Kidney capillary endothelial cell (primary cell): ENCODE data around the gene TSSC4.
"Not testable (repeated sequence)": the region's sequence is repeated elsewhere in the genome, so short reads cannot be mapped to it uniquely, and the experiment has no call there.

Experiments used
- DNase-seq: peaks from one replicate; pipeline ENCODE4 v3.0.0-alpha.2; 2018; ENCODE audit warnings: low spot score

The TSSC4 gene

DNA sequence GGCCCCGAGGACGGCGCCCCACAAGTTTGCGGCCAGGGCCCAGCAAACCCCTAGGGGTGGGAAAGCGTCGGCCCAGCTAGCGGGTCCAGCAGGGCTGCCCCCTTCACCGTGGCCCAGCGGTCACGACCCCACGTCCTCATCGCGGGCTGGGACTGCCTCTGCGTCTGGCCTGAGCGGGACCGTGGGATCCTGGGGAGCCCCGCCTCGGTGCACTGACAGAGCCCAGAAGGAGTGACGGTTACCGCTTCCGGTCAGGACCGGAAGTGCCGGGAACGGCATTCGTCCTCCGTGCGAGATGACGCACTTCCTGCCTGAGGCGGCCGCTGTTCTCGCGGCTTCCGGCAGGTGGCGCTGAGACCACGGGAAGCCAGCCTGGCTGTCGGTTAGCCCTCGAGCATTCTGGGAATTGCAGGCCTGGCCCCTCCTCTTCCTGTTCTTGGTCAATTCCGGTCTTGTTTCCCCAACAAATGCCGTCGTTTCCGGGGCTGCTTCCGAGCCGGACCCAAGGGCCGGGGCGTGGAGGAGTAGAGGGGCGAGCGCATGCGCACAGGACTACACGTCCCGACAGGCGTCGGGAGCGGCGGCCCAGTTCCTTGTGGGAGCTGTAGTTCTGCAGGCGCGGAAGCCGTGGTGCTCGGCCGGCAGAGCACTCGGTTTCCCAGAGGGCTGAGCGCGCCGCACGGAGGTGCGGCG, at the start of gene TSSC4:
TSS of gene TSSC4 (plus strand) at position 682 of the 693 bp plus-strand sequence. CDS start 1,884 bp downstream, outside the sequence.
- DNase-seq: peak; percentile 99

DNA sequence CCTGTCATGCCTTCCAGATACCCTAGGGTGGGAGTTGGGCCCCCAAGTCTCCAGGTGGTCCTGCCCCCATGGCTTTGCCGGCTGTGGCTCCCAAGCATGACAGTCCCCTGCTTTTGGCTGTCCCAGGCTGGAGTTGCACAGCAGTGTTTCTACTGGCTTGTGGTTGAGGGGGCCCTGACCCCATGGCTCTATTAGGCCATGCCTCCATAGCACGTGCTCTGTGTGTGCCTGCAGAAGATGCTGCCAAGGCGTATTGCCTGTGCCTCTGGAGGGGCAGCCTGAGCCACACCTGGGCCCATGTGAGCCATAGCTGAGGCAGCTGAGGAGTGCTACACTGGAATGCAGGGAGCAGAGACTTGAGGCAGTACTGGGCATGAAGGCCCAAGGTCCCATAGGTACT, 48.8 kb upstream of the TSSC4 start:
- DNase-seq: no peak

DNA sequence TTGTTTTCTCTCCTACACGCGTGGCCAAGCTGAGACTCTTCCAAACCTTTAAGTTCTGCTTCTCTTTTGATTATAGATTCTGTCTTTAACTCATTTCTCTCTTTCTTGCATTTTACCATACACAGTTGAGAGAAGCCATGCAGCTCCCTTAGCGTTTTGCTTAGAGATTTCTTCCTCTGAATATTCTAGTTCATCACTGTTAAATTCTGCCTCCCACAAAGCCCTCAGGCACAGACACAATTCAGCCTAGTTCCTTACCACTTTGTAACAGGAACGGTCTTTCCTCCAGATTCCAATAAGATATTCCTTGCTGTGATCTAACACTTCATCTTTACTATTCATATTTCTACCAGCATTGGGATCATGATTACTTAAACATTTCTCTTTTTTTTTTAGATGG, 48.1 kb upstream of the TSSC4 start:
- DNase-seq: no peak

DNA sequence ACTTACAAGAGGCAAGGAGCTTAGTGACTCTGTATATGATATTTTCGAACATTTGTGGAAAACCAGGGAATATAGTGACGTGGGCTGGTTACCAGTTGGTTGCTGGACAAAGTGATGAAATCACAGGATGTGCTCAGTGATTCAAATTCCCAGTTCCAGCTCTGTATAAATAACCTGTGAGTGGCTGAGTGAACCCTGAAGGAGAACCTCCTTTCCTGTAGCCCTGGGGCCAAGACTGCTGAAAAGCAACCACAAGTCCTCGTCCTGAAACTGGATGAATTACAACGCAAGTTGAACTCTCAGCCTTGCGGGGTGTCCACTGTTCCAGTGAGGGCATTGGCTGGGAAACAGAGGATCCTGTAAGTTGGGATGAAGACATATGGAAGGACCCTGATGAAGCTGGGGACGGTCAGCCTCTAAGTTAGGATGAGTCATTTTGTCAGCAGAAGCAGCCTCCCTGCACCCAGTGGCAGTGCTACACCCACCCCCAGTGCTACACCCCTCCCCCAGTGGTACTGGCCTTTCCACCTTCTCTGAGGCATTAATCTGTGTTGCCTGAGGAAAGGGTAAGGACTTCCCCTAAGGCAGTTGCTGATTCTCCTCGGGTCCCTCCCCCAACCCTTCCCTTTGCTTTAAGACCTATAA, 45.4 kb upstream of the TSSC4 start:
- no peak for DNase-seq

DNA sequence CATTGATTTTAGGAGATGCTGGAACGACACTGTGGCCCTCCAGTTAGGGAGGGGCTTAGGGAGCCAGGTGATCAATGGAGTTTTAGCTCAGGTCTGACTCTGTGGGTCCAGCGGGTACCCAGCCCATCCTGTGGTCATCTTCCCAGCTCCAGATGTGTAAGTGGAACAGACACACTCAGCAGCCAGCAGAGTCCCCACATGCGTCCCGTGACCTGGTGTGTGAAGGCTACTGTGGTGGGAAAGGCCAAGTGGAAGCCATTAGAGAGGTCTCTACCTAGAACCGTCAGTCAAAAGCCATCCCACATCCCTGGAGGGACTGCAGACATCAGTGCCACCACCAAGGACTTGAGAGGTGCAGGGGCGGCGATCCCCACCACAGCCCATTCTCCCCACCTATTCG, 43.3 kb upstream of the TSSC4 start:
- DNase-seq: no peak

DNA sequence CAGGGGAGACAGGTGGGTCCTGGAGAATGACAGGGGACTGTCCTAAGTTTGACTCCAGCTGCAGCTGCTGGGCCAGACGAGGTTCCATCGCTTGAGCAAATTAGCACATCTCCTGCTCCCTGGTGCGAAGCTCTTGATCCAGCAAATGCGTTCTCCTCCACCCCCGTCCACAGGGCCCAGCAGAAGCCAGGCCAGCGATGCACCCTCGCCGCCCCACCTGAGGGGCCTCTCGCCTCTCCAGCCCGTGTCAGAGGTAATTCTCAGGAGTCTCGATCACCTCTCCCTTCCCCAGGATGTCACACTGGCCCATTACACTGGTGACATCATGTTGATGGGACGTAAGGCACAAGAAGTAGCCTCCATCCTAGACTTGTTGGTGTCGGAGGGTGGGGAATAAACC, 42.9 kb upstream of the TSSC4 start:
- DNase-seq: not testable (repeated sequence)

DNA sequence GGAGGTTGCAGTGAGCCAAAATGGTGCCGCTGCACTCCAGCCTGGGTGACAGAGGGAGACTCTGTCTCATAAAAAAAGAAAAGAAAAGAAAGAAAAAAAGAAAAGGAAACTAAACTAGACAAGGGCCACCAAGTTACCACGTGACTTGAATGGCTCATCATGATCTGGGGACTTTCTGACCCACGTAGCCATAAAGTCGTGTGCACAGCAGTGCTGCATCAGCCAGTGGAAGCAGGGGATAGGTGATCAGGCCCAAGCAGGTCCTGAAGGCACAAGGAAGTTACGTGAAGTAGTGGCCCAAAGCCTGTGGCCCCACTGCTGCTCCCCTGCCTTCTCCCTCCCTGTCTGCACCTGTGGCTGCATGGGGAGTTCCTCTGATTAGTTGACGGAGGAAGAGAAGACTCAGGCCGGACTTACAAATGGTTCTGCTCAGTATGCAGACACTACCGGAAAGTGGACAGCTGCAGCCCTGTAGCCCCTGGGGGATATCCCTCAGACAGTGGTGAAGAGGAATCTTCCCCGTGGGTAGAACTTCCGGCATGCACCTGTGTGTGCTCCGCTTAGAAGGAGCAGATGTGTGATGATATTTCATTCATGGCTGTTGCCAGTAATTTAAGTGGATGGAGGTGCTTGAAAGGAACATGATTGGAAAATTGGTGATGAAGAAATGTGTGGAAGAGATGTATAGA, 41.7 kb upstream of the TSSC4 start:
- no peak for DNase-seq

DNA sequence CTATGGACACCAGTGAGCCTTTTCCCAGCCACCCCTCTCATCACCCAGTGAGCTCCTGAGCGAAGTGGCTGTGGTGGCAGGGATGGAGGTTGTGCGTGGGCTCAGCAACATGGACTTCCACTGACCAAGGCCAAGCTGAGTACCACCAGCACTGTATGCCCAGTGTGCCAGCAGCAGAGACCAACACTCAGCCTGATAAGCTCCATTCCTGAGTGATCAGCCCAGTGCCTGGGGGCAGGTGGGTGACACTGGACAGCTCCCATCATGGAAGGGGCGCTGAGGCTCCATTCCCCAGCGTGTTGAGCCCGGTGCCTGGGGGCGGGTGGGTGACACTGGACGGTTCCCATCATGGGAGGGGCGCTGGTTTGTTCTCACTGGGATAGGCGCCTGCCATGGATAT, 41.0 kb upstream of the TSSC4 start:
- DNase-seq: no peak

DNA sequence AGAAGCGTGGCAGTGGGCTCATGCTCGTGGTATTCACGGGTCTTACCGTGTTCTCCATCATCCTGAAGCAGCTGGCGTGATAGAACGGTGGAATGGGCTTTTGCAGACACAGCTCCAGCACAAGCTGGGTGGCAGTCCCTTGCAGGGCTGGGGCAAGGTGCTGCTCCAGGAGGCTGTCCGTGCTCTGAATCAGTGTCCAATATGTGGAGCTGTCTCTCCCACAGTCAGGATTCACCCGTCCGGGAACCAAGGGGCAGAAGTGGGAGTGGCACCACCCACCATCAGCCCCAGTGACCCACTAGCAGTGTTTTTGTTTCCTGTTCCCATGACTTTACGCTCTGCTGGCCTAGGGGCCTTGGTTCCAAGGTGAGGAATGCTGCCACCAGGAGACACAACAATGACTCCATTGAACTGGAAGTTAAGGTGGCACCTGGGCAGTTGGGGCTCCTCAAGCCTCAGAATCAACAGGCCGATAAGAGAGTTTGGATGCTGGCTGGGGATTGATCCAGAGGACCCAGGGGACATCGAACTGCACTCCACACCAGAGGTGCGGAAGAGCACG, 40.4 kb upstream of the TSSC4 start:
- no peak for DNase-seq

DNA sequence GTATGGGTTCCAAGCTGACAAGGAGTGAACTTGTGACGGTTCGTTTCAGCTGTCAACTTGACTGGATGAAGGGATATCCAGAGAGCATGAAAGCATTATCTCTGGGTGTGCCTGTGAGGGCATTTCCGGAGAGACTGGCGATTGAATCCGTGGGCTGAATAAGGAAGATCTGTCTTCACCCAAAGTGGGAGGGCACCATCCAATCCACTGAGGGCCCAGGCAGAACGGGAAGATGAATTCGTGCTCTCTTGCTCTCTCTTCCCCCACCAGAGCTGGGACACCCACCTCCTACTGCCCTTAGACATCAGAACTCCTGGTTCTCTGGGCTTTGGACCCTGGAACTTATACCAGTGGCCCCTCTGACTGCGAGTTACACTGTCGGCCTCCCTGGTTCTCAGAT, 39.0 kb upstream of the TSSC4 start:
- no peak for DNase-seq

DNA sequence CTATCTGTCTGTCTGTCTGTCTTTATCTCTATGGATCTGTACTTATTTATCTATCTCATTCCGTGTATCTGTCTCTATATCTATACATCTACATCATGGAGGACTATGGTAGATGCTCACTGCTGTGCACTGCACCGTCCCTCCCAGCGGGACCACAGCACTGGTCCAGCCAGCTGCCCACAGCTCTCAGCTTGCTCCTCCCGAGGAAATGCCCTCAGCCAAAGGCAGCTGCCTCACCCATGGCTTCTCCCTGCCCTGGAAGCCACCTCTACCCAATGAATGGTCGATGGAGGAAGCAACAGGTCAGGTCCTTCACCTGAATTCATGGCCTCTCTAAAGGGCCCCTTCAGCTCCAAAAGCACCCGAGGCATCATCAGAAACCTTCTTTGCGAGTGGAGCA, 38.1 kb upstream of the TSSC4 start:
- no peak for DNase-seq

DNA sequence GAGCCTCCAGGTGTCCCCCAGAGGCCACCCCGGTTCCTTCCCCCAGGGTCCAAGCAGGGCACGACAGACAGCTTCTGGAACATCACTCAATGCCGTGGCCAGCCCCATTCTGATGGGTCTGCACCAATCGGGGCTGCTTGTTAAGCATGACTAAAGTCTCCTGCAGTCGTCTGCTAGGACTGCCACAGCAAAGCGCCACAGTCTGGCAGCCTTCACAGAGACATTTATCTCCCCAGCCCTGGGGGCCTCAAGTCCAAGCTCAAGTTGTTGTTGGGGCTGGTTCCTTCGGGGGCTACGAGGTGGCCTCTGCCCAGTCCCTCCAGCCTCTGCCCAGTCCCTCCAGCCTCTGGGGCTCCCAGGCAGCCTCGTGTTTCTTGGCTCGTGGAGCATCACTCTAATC, 37.4 kb upstream of the TSSC4 start:
- no peak for DNase-seq

DNA sequence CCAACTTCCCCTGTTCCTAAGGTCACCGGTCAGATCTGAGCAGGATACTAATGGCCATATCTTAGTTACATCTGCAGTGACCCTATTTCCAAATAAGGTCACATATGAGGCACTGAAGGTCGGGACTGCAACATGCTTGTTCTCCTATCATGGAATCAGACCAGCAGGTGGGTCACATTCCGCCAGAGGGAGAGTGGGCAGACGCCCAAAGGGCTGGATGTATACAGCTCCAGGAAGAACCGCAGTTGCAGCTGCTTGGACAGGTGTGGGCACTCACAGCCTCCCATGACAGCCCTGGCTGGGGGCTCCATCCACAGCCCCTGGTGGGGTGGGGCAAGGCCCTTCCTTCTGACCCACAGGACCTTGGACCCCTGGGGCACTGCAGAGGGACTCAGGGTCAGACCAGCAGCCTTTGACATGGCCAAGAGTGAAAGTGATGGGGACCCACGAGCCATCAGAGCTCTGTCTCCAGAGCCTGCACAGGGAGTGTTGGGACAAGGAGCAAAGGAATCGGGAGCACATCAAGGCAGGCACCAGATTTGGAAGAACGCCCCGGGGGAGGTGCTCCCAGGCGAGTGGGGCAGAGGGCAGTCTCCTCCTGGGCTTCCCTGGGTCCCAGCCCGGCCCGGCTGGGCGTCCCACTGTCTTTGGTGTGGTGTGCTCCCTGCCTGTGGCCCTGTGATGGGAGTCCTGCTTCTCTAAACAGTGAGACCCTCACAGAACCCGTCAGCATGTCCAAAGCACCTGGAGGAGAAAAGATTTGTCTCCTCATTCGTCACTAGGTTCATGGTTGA, 36.8 kb upstream of the TSSC4 start:
- no peak for DNase-seq

DNA sequence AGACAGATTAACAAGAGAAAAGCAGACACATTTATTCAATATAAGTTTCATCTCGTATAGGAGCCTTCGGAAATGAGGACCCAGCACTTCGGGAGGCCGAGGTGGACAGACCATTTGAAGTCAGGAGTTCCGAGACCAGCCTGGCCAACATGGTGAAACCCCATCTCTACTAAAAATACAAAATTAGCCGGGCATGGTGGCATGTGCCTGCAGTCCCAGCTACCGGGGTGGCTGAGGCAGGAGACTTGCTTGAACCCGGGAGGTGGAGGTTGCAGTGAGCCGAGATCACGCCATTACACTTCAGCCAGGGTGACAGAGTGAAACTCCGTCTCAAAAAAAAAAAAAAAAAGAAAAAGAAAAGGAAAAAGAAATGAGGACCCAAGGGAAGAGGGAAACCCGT, 36.2 kb upstream of the TSSC4 start:
- DNase-seq: not testable (repeated sequence)

DNA sequence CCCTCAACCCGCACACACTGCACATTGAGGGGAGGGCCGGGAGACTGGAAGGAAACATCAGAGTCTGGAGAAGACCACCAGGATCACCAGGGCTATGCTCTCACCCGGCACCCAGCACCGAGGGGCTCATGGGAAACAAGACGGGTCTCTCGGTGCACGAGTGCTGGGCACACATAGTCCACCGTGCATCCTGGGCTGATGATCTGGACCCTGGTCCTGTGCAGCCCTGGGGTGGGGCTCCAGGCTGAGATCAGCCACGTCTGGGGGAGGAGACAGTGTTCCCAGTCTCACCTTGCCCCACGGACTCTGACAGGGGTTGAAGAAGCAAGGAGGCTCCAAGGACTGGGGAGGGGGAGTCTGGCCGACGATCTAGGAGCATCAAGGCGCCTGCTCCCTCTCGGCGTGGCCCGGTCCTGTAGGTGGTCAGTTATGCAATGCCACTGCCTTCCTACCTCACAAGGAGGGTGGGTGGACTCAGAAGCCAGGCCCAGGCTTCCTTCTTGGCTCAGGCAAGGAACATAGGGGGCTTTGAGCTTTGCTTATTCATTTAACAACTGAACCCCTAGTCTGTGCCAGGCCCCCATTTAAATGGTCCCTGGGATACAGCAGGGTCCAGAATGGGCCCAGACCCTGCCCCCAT, 34.9 kb upstream of the TSSC4 start:
- DNase-seq: no peak

DNA sequence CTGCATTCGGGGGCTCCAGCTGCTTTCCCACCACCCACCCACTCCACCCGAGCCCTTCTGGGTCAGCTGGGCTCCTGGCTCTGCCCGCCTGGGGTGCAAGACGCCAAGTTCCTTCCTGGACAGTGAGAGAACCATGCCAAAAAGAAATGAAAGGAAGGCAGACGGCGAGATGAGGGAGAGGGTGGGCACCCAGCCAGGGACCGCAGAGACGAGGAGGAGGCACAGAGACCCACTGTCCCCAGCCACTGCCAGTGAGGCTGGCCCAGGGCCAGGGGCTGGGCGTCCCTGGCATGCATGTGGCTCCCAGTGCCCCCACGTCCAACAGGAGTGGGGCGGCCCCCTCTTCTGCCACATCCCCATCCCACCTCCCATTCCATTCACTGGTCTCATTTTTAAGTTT, 34.3 kb upstream of the TSSC4 start:
- DNase-seq: no peak

DNA sequence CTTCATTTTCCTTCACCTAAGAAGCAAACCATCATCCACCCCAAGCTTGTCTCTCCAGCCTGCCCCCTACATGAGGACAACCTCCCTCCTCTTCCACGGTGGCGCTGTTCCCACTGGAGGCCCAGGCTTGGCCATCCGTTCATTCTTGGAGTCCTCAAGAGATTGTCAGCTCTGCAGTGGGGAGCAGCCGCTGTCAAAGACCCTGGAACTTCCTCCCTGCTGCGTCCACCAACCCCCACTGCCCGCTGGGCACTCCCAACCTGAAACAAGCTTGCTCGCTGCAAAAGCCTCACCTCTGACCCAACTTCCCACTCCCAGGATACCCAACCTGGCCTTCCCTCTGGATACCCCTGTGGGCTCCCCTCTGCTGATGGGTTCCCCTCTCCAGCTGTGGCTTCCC, 33.8 kb upstream of the TSSC4 start:
- no peak for DNase-seq

DNA sequence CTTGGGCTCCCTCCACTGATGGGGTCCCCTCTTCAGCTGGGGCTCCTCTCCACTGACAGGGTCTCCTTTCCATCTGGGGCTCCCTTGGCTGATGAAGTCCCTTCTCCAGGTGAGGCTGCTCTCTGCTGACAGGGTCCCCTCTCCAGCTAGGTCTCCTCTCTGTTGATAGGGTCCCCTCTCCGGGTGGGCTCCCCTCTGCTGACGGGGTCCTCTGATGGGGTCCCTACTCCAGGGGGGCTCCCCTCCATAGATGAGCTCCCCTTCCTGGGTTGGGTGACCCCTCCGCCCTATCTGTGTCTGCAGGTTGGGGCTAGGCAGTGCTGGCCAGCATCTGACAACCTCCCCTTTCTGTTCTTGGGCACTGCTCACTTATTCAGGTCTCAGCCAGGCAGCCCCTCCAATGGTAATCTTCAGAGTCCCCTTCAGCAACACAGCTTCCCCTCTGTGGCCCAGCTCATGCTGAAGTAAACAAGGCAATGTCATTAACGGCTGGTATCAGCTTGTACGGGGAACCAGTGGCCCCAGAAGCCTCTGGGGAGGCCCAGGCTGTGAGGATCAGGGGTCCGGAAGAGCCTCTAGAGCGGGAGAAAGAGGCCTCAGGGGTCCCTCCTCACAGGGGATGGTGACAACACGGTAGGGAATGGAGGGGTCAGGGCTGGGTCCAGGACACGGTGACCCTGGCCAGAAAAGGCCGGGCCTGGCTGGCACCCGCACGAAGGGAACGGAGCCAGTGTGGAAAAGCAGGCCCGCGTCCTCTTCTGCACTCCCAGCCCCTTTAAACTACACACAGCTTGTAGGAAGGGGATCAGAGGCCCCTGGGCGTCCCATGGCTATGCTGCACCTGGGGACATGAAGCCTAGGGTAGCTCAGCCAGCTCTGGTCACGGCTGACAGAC, 33.0 kb upstream of the TSSC4 start:
- no peak for DNase-seq

DNA sequence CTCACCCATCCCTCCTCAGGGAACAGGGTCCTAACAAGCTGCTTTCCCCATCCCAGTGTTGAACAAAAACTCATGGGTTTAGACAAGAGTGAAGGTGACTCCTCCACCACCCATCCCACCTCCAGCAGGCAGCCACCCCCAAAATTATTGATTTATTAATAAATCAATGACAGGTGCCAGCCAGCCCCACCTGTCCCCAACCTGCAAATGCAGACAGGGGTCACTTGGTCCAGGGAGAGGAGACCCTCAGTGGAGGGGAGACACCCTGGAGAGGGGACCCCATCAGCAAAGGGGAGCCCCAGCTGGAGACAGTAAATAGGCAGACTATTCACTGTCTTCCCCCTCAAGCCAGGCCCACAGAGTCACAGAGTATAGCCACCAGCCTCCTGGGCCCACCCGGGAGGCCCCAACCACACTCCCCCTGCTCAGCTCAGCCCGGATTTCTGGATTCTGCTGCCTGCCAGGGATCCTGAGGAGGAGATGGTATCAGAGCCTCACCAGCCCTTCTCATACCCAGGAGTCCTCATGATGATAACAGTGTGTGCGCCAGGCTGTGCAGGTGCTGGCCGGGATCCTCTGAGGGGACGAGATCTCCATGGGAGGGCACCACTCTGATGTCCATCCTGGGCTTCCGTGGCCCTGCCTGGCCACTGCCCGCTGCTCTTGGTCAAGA, 32.2 kb upstream of the TSSC4 start:
- no peak for DNase-seq

DNA sequence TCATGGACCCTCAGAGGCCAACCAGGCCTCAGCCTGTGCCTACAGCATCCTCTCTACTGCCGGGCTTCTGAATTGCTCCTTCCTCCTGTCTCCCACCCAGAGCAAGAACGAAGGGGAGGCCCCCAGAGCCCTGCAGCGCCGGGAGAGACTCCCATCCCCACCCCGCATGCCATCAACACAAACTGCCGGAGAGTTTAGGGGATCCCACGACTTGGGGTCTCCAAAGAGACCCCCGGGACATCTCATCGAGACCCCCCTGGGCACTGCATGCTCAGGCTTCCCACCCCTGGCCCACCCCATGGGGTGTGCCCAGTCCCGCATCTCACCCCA, 31.7 kb upstream of the TSSC4 start:
- DNase-seq: no peak
